Measurements from ENCODE around the gene WDR11.

DNA sequence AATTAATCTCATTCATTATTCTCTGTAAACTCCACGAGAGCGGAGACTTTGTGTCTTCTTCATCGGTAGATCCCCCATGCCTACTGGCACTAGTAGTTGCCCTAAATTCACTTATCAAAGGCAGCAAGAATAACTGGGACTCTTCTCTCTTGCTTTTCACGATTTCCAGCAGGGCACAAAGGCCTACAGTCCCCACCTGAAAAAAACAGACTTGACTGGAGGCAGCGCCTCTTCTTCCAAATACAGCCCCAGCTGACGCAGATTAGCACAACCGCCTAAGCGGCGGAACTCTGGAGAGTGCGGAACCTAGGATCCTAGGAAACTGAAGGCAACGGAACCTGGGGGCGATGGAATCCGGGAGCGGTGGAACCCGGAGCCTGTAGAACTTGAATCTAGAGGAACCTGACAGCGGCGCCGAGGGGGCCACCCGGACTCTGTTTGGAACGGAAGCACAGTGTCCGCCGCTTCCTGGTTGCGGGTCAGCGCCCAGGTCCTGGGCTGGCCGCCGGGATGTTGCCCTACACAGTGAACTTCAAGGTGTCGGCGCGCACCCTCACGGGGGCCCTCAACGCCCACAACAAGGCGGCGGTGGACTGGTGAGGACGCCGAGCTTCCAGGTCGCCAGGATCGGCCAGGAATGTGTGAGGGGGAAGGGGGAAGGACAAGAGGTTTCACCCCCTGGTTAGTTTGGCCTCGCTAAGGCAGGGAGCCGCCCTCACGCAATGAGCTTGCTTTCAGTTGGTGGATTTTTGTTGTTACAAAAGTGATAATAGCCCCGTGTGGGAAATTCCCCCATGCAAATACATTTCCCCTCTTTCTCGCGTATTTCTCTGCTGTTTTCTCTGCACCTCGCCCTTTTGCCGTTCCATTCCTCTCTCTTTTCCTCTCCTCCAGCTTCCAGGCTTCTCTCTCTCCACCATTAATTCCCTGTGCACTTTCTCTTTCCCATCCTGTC is at the start of gene WDR11:
- TF ChIP-seq, protein P1, sequence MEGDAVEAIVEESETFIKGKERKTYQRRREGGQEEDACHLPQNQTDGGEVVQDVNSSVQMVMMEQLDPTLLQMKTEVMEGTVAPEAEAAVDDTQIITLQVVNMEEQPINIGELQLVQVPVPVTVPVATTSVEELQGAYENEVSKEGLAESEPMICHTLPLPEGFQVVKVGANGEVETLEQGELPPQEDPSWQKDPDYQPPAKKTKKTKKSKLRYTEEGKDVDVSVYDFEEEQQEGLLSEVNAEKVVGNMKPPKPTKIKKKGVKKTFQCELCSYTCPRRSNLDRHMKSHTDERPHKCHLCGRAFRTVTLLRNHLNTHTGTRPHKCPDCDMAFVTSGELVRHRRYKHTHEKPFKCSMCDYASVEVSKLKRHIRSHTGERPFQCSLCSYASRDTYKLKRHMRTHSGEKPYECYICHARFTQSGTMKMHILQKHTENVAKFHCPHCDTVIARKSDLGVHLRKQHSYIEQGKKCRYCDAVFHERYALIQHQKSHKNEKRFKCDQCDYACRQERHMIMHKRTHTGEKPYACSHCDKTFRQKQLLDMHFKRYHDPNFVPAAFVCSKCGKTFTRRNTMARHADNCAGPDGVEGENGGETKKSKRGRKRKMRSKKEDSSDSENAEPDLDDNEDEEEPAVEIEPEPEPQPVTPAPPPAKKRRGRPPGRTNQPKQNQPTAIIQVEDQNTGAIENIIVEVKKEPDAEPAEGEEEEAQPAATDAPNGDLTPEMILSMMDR (conservative IDR thresholded peaks at IDR 0.05; ENCODE audit: low read length): no peak
- TF ChIP-seq EZH2phosphoT487 (IDR thresholded peaks at IDR 0.05; ENCODE audit: borderline replicate concordance, low read depth, low read length): no peak

Measured in OCI-LY7 (cell line).